Peyer's patch (tissue), 4 donors: ENCODE measurements around the gene EBF4. TPM values are rescaled to one million over a fixed set of nuclear protein-coding genes. Genes with fewer than 3 reads are reported as not detected.

ENCODE experiments used
- DNase-seq, 3 donors: peaks; one replicate each; pipeline ENCODE4 v3.0.0-alpha.2; 2017 to 2019
- H3K27ac ChIP-seq, 4 donors: fragments of 200-600 bp; sonication (generic); one replicate each; pipeline ENCODE4 v1.5.1; 2016 to 2019
- H3K27me3 ChIP-seq, 2 donors: fragments of 200-600 bp; sonication (generic); one replicate each; pipeline ENCODE4 v1.5.1; 2019
- H3K36me3 ChIP-seq, 3 donors: fragments of 200-600 bp; sonication (generic); one replicate each; pipeline ENCODE4 v1.5.1; 2016 to 2019
- H3K4me1 ChIP-seq, 4 donors: fragments of 200-600 bp; sonication (generic); one replicate each; pipeline ENCODE4 v1.5.1; 2016 to 2019
- H3K4me3 ChIP-seq, 4 donors: fragments of 200-600 bp; sonication (generic); 1 replicate in 3 of 4; 2 replicates in 1 of 4; pipeline ENCODE4 v1.5.1; 2016 to 2019; ENCODE audit warnings: mild to moderate bottlenecking in 1 of 4
- H3K9me3 ChIP-seq, 4 donors: fragments of 200-600 bp; sonication (generic); one replicate each; pipeline ENCODE4 v1.5.1; 2016 to 2019; ENCODE audit warnings: mild to moderate bottlenecking in 1 of 4
- CTCF ChIP-seq, 6 experiments: fragments of 450-650 bp in 4 of 6; fragments of 200-600 bp in 2 of 6; sonication (generic) in 1 of 6; IDR thresholded peaks; one replicate each; pipeline ENCODE4 v1.5.1; 2017 to 2019; ENCODE audit warnings: antibody characterized with exemption in 6 of 6, mild to moderate bottlenecking in 3 of 6, moderate library complexity in 1 of 6
- POLR2A ChIP-seq, 2 donors: fragments of 450-650 bp; IDR thresholded peaks; one replicate each; pipeline ENCODE4 v1.5.1; 2017; ENCODE audit warnings: antibody characterized with exemption in 2 of 2, mild to moderate bottlenecking in 2 of 2, moderate library complexity in 2 of 2
- total RNA-seq, 4 donors: library from RNA; depleted of rRNA; stranded (reverse); fragments of >200 nt; gene quantifications; one replicate each; pipeline ENCODE4 v1.1.0, GENCODE V29; 2016

EBF4 gene
- total RNA-seq, 4 donors from 2014 or later: 1.4 to 17.3 (median 5.1) TPM

GRCh38 chr20:2780948-2781347, 88.4 kb downstream of the EBF4 start:
- DNase-seq: no peak
- no peaks in the 10 kb centered on the region for H3K27me3 ChIP-seq
- no peaks in the 10 kb centered on the region for H3K9me3 ChIP-seq
- H3K36me3 ChIP-seq: no peaks in the 10 kb centered on the region
- TF ChIP-seq CTCF (IDR thresholded peaks at IDR 0.05) (no peak), POLR2A (IDR thresholded peaks at IDR 0.05) (no peak)
- H3K4me3 ChIP-seq: no peak overlapping the region
- no peak overlapping the region for H3K27ac ChIP-seq
- no peaks in the 10 kb centered on the region for H3K4me1 ChIP-seq

GRCh38 chr20:2783908-2784566, 91.5 kb downstream of the EBF4 start:
- Histone ChIP-seq H3K27me3 (no peaks in the 10 kb centered on the region), H3K4me1 (no peaks in the 10 kb centered on the region), H3K27ac (no peak overlapping the region), H3K9me3 (no peaks in the 10 kb centered on the region), H3K4me3 (no peak overlapping the region), H3K36me3 (no peaks in the 10 kb centered on the region)
- DNase-seq: no peak
- TF ChIP-seq POLR2A (IDR thresholded peaks at IDR 0.05) (no peak), CTCF (IDR thresholded peaks at IDR 0.05) (no peak)

GRCh38 chr20:2793471-2793870, 100.9 kb downstream of the EBF4 start:
- no peaks in the 10 kb centered on the region for H3K36me3 ChIP-seq
- no peaks in the 10 kb centered on the region for H3K9me3 ChIP-seq
- no peak overlapping the region for H3K4me3 ChIP-seq
- no peaks in the 10 kb centered on the region for H3K4me1 ChIP-seq
- DNase-seq: no peak
- TF ChIP-seq POLR2A (IDR thresholded peaks at IDR 0.05) (no peak), CTCF (IDR thresholded peaks at IDR 0.05) (no peak)
- H3K27me3 ChIP-seq: no peaks in the 10 kb centered on the region
- no peak overlapping the region for H3K27ac ChIP-seq

- Histone ChIP-seq H3K27ac (no peak overlapping the region), H3K4me1 (no peaks in the 10 kb centered on the region), H3K9me3 (no peaks in the 10 kb centered on the region), H3K36me3 (no peaks in the 10 kb centered on the region), H3K4me3 (no peak overlapping the region), H3K27me3 (no peaks in the 10 kb centered on the region)
- TF ChIP-seq CTCF (IDR thresholded peaks at IDR 0.05) (no peak), POLR2A (IDR thresholded peaks at IDR 0.05) (no peak)
- no peak for DNase-seq
These were observed 101.7 kb downstream of the EBF4 start for GRCh38 chr20:2794202-2794748.

- Histone ChIP-seq H3K27me3 (peaks cover 0 to 4% of the 10 kb centered on the region in 2 donors), H3K4me3 (no peak overlapping the region), H3K27ac (no peak overlapping the region), H3K4me1 (peaks cover 0 to 4% (median 0%) of the 10 kb centered on the region in 4 donors), H3K36me3 (no peaks in the 10 kb centered on the region), H3K9me3 (no peaks in the 10 kb centered on the region)
- no peak for DNase-seq
- TF ChIP-seq CTCF (IDR thresholded peaks at IDR 0.05): no peak
These were observed 102.4 kb downstream of the EBF4 start for GRCh38 chr20:2794866-2795447.
